ENCODE results near the gene ZKSCAN3.

The ZKSCAN3 gene

GRCh38 chr6:28330041-28330440 lies 19.7 kb upstream of the ZKSCAN3 start:
- Histone ChIP-seq H3K36me3 (ENCODE audit: control insufficient read depth, insufficient read depth, low read length) (peaks cover 23% of the 10 kb centered on the region), H3K27me3 (ENCODE audit: control insufficient read depth, insufficient read depth, low read length, poor library complexity, severe bottlenecking) (no peaks in the 10 kb centered on the region), H3K4me3 (ENCODE audit: insufficient read depth, low read depth, low read length) (no peak overlapping the region), H3K4me1 (ENCODE audit: control insufficient read depth, insufficient read depth, low read length) (no peaks in the 10 kb centered on the region), H3K9me3 (ENCODE audit: control insufficient read depth, low read length) (peaks cover 13% of the 10 kb centered on the region), H3K27ac (ENCODE audit: insufficient read depth, low read depth, low read length, poor library complexity, severe bottlenecking) (no peak overlapping the region)
- 67% methylated on average over 1 of the region's 1 CpG; no CpG with 5 or more reads in 1 of the 2 experiments for WGBS, 2 experiments

GRCh38 chr6:28333047-28333446 lies 16.7 kb upstream of the ZKSCAN3 start:
- Histone ChIP-seq H3K27ac (ENCODE audit: insufficient read depth, low read depth, low read length, poor library complexity, severe bottlenecking) (no peak overlapping the region), H3K4me1 (ENCODE audit: control insufficient read depth, insufficient read depth, low read length) (peaks cover 5% of the 10 kb centered on the region), H3K27me3 (ENCODE audit: control insufficient read depth, insufficient read depth, low read length, poor library complexity, severe bottlenecking) (no peaks in the 10 kb centered on the region), H3K36me3 (ENCODE audit: control insufficient read depth, insufficient read depth, low read length) (no peaks in the 10 kb centered on the region), H3K9me3 (ENCODE audit: control insufficient read depth, low read length) (no peaks in the 10 kb centered on the region), H3K4me3 (ENCODE audit: insufficient read depth, low read depth, low read length) (no peak overlapping the region)
- 100% methylated on average over 1 of the region's 2 CpGs; no CpG with 5 or more reads in 1 of the 2 experiments for WGBS, 2 experiments

- H3K4me1 ChIP-seq (ENCODE audit: control insufficient read depth, insufficient read depth, low read length) = peaks cover 5% of the 10 kb centered on the region
- no peak overlapping the region for H3K27ac ChIP-seq (ENCODE audit: insufficient read depth, low read depth, low read length, poor library complexity, severe bottlenecking)
- H3K27me3 ChIP-seq (ENCODE audit: control insufficient read depth, insufficient read depth, low read length, poor library complexity, severe bottlenecking) = no peaks in the 10 kb centered on the region
- no peak overlapping the region for H3K4me3 ChIP-seq (ENCODE audit: insufficient read depth, low read depth, low read length)
- no peaks in the 10 kb centered on the region for H3K36me3 ChIP-seq (ENCODE audit: control insufficient read depth, insufficient read depth, low read length)
- H3K9me3 ChIP-seq (ENCODE audit: control insufficient read depth, low read length) = no peaks in the 10 kb centered on the region
- 90 to 95% methylated on average over 1 of the region's 1 CpG for whole genome bisulfite sequencing, 2 experiments
Measured at GRCh38 chr6:28333599-28334018, 16.1 kb upstream of the ZKSCAN3 start.

DNA sequence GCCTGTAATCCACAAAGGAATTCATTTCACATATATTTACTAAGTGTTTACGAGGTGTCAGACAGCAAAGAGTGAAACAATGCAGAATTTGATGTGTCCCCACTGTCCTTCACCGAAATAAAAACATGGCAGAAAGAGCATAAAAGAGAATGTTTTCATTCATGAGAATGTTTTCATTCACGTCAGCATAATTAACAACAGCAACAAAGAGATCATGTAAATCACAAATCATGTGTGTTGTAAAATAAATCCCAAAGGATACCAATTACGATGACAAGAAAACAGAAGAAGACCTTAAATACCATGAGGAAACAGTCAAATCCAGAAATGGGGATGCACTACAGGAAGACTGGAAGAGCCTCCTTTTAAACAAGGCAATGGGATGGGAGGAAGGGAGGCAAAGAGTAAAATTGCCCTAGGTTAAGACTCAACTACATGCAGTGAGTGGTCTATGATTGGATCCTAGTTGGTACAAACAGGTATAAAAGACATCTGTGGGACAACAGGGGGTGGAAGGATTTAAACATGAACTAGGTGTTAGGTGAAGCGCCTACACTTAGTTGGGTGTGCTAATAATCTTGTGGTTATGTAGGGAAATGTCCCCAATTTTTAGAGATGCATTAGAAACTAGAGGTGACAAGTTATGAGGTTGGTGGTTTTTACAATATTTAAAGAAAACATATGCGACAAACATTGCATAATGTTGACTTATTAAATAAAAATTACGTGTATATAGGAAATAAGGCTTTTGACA lies 15.3 kb upstream of the ZKSCAN3 start:
- H3K27ac ChIP-seq (ENCODE audit: insufficient read depth, low read depth, low read length, poor library complexity, severe bottlenecking) = peak overlapping the region; percentile 100

DNA sequence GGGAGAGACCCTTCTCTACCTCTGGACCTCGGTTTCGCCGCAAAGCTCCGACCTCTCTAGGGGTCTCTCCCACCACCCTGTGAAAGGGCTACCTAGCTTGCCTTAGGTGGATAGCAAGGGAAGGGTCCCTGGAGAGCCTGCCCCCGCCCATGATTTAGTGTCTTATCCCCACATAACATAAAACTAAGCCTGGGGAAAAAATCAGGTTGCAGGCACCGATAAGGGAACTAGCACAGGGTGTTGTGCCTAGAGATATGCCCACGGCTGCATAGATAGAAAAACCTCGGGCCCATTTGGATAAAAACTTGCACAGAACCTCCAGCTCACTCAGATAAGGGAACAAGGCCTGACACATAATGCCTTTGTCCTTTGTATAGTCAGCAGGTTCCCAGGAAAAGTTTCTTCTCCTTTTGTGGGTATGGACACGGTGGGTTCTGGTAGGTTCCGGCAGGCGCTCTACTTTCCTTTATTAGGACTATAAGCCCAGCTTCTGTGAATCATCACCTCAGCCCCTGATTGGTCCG lies 14.6 kb upstream of the ZKSCAN3 start:
- Histone ChIP-seq H3K36me3 (ENCODE audit: control insufficient read depth, insufficient read depth, low read length) (no peaks in the 10 kb centered on the region), H3K4me1 (ENCODE audit: control insufficient read depth, insufficient read depth, low read length) (peaks cover 5% of the 10 kb centered on the region), H3K4me3 (ENCODE audit: insufficient read depth, low read depth, low read length) (peak overlapping the region; percentile 92), H3K9me3 (ENCODE audit: control insufficient read depth, low read length) (no peaks in the 10 kb centered on the region), H3K27ac (ENCODE audit: insufficient read depth, low read depth, low read length, poor library complexity, severe bottlenecking) (peak overlapping the region; percentile 100), H3K27me3 (ENCODE audit: control insufficient read depth, insufficient read depth, low read length, poor library complexity, severe bottlenecking) (no peaks in the 10 kb centered on the region)
- WGBS, 2 experiments = 51 to 61% methylated on average over 12 of the region's 12 CpGs

More for the DNA sequence above, 15.3 kb upstream of the ZKSCAN3 start:
- peak overlapping the region; percentile 92 for H3K4me3 ChIP-seq (ENCODE audit: insufficient read depth, low read depth, low read length)
- no peaks in the 10 kb centered on the region for H3K9me3 ChIP-seq (ENCODE audit: control insufficient read depth, low read length)
- no peaks in the 10 kb centered on the region for H3K27me3 ChIP-seq (ENCODE audit: control insufficient read depth, insufficient read depth, low read length, poor library complexity, severe bottlenecking)
- H3K36me3 ChIP-seq (ENCODE audit: control insufficient read depth, insufficient read depth, low read length) = no peaks in the 10 kb centered on the region
- 88 to 100% methylated on average over 6 to 7 of the region's 7 CpGs for WGBS, 2 experiments
- peaks cover 5% of the 10 kb centered on the region for H3K4me1 ChIP-seq (ENCODE audit: control insufficient read depth, insufficient read depth, low read length)

DNA sequence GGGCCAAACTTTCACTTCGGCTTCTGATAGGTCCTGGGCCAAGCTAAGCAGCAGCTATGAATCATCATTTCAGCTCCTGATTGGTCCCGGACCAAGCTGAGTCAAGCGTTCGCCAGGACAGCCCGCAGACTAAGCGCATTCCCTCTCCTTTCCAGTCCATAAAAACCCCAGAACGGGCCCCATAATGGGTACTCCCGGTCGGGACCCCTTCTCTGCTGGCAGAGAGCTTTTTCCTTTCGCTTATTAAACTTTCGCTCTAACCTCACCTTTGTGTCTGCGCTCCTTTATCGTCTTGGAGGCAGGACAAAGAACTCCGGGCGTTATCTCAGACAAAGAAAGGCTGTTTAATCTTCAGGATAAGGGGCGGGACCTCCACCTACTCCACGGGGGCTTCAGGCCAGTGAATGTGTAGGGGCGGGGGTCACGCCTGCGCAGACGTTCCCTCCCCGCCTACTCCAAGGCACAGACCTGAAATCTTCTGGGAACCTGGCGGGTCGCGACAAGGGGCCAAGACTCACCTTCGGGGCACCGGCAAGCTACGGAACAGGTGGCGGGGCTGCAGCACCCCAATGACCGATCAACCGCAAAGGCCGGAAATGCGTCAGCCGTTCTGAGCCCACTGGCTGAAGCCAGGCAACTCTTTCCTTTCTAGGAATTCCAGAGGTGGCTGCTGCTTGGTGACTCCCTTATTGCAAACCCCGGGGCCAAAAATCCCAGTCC lies 14.0 kb upstream of the ZKSCAN3 start, which contains the start of gene ZSCAN31:
TSS of gene ZSCAN31 (minus strand) at position 585 of the 720 bp plus-strand sequence. CDS start 6,465 bp downstream, outside the sequence.
- Histone ChIP-seq H3K27ac (ENCODE audit: insufficient read depth, low read depth, low read length, poor library complexity, severe bottlenecking) (peak within 1 kb of the TSS; percentile 100), H3K4me1 (ENCODE audit: control insufficient read depth, insufficient read depth, low read length) (peaks cover 5% of the 10 kb centered on the region), H3K27me3 (ENCODE audit: control insufficient read depth, insufficient read depth, low read length, poor library complexity, severe bottlenecking) (no peaks in the 10 kb centered on the region), H3K36me3 (ENCODE audit: control insufficient read depth, insufficient read depth, low read length) (no peaks in the 10 kb centered on the region), H3K4me3 (ENCODE audit: insufficient read depth, low read depth, low read length) (peak within 1 kb of the TSS; percentile 92), H3K9me3 (ENCODE audit: control insufficient read depth, low read length) (no peaks in the 10 kb centered on the region)
- WGBS, 2 experiments = 0 to 1% methylated on average over 35 of the region's 35 CpGs

GRCh38 chr6:28336284-28337120 lies 13.2 kb upstream of the ZKSCAN3 start:
- 19 to 21% methylated on average over 23 to 24 of the region's 24 CpGs for WGBS, 2 experiments
- peak overlapping the region; percentile 92 for H3K4me3 ChIP-seq (ENCODE audit: insufficient read depth, low read depth, low read length)
- no peaks in the 10 kb centered on the region for H3K27me3 ChIP-seq (ENCODE audit: control insufficient read depth, insufficient read depth, low read length, poor library complexity, severe bottlenecking)

DNA sequence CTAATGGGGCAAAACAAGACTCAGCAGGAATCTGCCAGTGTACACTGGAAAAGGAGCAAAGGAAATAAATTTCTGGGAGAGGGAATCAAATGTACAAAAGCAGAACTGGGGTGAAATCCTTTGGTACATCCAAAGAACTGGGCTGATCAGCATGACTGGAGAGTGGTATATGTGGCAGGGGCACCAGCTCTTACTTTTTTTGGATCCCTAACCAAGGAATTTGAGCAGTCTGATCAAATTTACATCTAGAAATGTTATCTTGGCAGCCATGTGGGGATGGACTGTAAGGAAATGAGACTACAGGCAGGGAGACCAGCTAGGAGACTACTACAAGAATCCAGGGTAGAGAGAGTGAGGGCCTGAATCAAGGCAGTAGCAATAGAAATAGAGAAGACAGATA lies 12.6 kb upstream of the ZKSCAN3 start:
- no peaks in the 10 kb centered on the region for H3K9me3 ChIP-seq (ENCODE audit: control insufficient read depth, low read length)

More at GRCh38 chr6:28336284-28337120, 13.2 kb upstream of the ZKSCAN3 start:
- Histone ChIP-seq H3K27ac (ENCODE audit: insufficient read depth, low read depth, low read length, poor library complexity, severe bottlenecking) (peak overlapping the region; percentile 100), H3K36me3 (ENCODE audit: control insufficient read depth, insufficient read depth, low read length) (no peaks in the 10 kb centered on the region), H3K9me3 (ENCODE audit: control insufficient read depth, low read length) (no peaks in the 10 kb centered on the region), H3K4me1 (ENCODE audit: control insufficient read depth, insufficient read depth, low read length) (peaks cover 5% of the 10 kb centered on the region)

GRCh38 chr6:28340310-28341095 lies 9.2 kb upstream of the ZKSCAN3 start:
- no peaks in the 10 kb centered on the region for H3K9me3 ChIP-seq (ENCODE audit: control insufficient read depth, low read length)
- H3K27ac ChIP-seq (ENCODE audit: insufficient read depth, low read depth, low read length, poor library complexity, severe bottlenecking) = no peak overlapping the region
- H3K4me3 ChIP-seq (ENCODE audit: insufficient read depth, low read depth, low read length) = no peak overlapping the region
- no peaks in the 10 kb centered on the region for H3K36me3 ChIP-seq (ENCODE audit: control insufficient read depth, insufficient read depth, low read length)
- peaks cover 5% of the 10 kb centered on the region for H3K4me1 ChIP-seq (ENCODE audit: control insufficient read depth, insufficient read depth, low read length)
- 60 to 90% methylated on average over 1 of the region's 1 CpG for WGBS, 2 experiments
- peaks cover 1% of the 10 kb centered on the region for H3K27me3 ChIP-seq (ENCODE audit: control insufficient read depth, insufficient read depth, low read length, poor library complexity, severe bottlenecking)

More for the DNA sequence above, 12.6 kb upstream of the ZKSCAN3 start:
- H3K4me3 ChIP-seq (ENCODE audit: insufficient read depth, low read depth, low read length) = peak overlapping the region; percentile 92
- peaks cover 5% of the 10 kb centered on the region for H3K4me1 ChIP-seq (ENCODE audit: control insufficient read depth, insufficient read depth, low read length)
- H3K27me3 ChIP-seq (ENCODE audit: control insufficient read depth, insufficient read depth, low read length, poor library complexity, severe bottlenecking) = no peaks in the 10 kb centered on the region
- H3K36me3 ChIP-seq (ENCODE audit: control insufficient read depth, insufficient read depth, low read length) = no peaks in the 10 kb centered on the region
- no peak overlapping the region for H3K27ac ChIP-seq (ENCODE audit: insufficient read depth, low read depth, low read length, poor library complexity, severe bottlenecking)

Measured in ectodermal cell (in vitro differentiated cells).